Common myeloid progenitor, CD34-positive (primary cell): Measurements from ENCODE around the gene PPP1R37.

Experiments
- CTCF ChIA-PET: fragments of 350-600 bp; sonication (Branson Sonifier 250); formaldehyde crosslinking; loops from one replicate; lab custom pipeline; 2021; ENCODE audit warnings: antibody characterized with exemption; lab: Charles Lee
- POLR2A ChIA-PET: fragments of 350-600 bp; sonication (Branson Sonifier 250); formaldehyde crosslinking; loops from one replicate; lab custom pipeline; 2021; ENCODE audit warnings: antibody characterized with exemption; lab: Charles Lee
- DNase-seq, 3 donors: peaks; one replicate each; pipeline versions ENCODE4 v3.0.0 to v3.0.0-alpha.2; 2013
- H3K27ac ChIP-seq, 2 experiments: 1 replicate in 1 of 2; 2 replicates in 1 of 2; pipeline ENCODE4 v1.7.0; 2013; ENCODE audit warnings: inconsistent platforms in 2 of 2, low read length in 2 of 2, mild to moderate bottlenecking in 2 of 2, low read depth in 1 of 2, moderate library complexity in 1 of 2; ENCODE audit not compliant: severe bottlenecking in 2 of 2, insufficient read depth in 1 of 2, poor library complexity in 1 of 2
- H3K27me3 ChIP-seq, 5 experiments: replicated peaks in 2 of 5; 1 replicate in 3 of 5; 2 replicates in 2 of 5; pipeline versions ENCODE4 v1.6.1 to v1.7.0; 2013; ENCODE audit warnings: low read length in 4 of 5, mild to moderate bottlenecking in 2 of 5, moderate library complexity in 2 of 5, inconsistent platforms in 1 of 5; ENCODE audit not compliant: insufficient read depth in 5 of 5, control insufficient read depth in 4 of 5
- H3K36me3 ChIP-seq, 4 experiments: 1 replicate in 2 of 4; 2 replicates in 2 of 4; pipeline versions ENCODE4 v1.6.1 to v1.7.0; 2013; ENCODE audit warnings: low read length in 3 of 4, control low read depth in 1 of 4, mild to moderate bottlenecking in 1 of 4; ENCODE audit not compliant: control insufficient read depth in 4 of 4, insufficient read depth in 4 of 4
- H3K4me1 ChIP-seq, 4 experiments: 1 replicate in 3 of 4; 2 replicates in 1 of 4; pipeline versions ENCODE4 v1.6.1 to v1.7.1; 2013; ENCODE audit warnings: low read length in 3 of 4, mild to moderate bottlenecking in 3 of 4, control low read depth in 1 of 4, inconsistent platforms in 1 of 4, moderate library complexity in 1 of 4; ENCODE audit not compliant: control insufficient read depth in 4 of 4, insufficient read depth in 4 of 4; ENCODE audit errors: control extremely low read depth in 1 of 4
- H3K4me3 ChIP-seq, 7 experiments: 1 replicate in 4 of 7; 2 replicates in 3 of 7; pipeline versions ENCODE4 v1.5.1 to v1.7.0; 2013; ENCODE audit warnings: mild to moderate bottlenecking in 7 of 7, low read length in 6 of 7, moderate library complexity in 6 of 7, inconsistent platforms in 2 of 7, low read depth in 2 of 7, control low read depth in 1 of 7; ENCODE audit not compliant: insufficient read depth in 4 of 7, control insufficient read depth in 1 of 7; ENCODE audit errors: extremely low read depth in 1 of 7
- H3K9me3 ChIP-seq, 5 experiments: 1 replicate in 4 of 5; 2 replicates in 1 of 5; pipeline versions ENCODE4 v1.6.1 to v1.7.1; 2013; ENCODE audit warnings: low read length in 4 of 5, mild to moderate bottlenecking in 2 of 5, inconsistent platforms in 1 of 5, low read depth in 1 of 5, moderate library complexity in 1 of 5; ENCODE audit not compliant: control insufficient read depth in 4 of 5, insufficient read depth in 2 of 5; ENCODE audit errors: control extremely low read depth in 1 of 5
- WGBS: methylation state at CpG from one replicate; pipeline ENCODE4 v1.1.5; 2013; ENCODE audit not compliant: insufficient coverage; 5-methylcytosine and 5-hydroxymethylcytosine counted together

PPP1R37 gene

DNA sequence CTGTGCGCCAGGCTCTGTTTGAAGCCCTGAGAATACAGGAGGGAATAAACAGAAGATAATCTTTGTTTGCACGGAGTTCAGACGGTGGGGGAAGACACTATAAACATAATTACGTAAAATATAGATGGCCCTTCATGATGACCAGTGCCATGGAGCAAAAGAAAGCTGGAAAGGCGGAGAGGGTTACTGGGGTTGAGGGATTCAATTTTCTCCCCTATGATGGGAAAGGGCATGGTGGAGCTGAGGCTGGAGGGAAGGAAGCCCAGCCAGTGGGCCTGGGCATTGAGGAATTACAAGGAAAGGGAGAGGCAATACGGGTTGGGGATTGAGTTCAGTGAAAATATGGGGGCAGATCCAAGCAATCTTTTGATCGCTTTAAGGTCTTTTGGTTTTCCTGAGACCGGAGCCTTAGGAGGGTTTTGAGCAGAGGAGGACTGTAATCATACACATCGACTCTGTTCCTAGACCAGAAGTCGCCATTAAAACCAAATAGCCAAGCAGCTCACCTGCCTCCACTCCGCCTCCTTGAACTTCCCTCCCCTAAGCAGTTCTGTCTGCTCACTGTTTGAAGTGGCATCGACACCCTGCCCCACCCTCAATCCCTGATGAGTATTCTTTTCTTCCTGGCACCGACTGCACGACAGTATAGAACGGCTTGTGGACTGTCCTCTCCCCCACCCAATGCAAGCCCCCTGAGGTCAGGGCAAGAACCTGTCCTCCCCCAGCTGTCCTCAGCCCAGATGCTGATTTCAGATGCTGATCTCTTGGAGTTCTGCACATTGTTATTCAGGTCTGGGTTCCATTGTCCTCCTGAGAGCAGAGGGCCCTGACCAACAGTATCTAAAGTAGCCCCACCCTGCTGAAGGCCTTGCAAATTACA is 15.9 kb upstream of the PPP1R37 start:
- peak overlapping the region in 1 of 2 experiments; percentile 34 for H3K27ac ChIP-seq

GRCh38 chr19:45078390-45079062 is 14.5 kb upstream of the PPP1R37 start:
- H3K4me1 ChIP-seq: peaks cover 9 to 51% (median 44%) of the 10 kb centered on the region in 4 experiments
- ChIA-PET POLR2A (interaction anchor here (0.9 to 2.0 kb wide), 3 partner anchors 9 to 14 kb away, joined by 3 to 6 read pairs (median 5); partner anchors contain the start of gene PPP1R37), CTCF (interaction anchor here (1.0 to 1.5 kb wide), 2 partner anchors 47 to 108 kb away, joined by 3 to 4 read pairs; no protein-coding TSS in a partner anchor)
- WGBS: 80% methylated on average over 7 of the region's 10 CpGs
- H3K9me3 ChIP-seq: no peaks in the 10 kb centered on the region
- H3K27ac ChIP-seq: peak overlapping the region in 1 of 2 experiments; percentile 90
- H3K27me3 ChIP-seq: no peaks in the 10 kb centered on the region
- DNase-seq: no peak
- peaks cover 4 to 10% (median 7%) of the 10 kb centered on the region in 4 experiments for H3K36me3 ChIP-seq
- H3K4me3 ChIP-seq: peak overlapping the region; percentile 94 to 99 (median 96)

More for the DNA sequence above, 15.9 kb upstream of the PPP1R37 start:
- 90% methylated on average over 14 of the region's 15 CpGs for WGBS
- POLR2A ChIA-PET: interaction anchor here (0.5 to 0.7 kb wide), 2 partner anchors 15 to 161 kb away, joined by 3 to 4 read pairs; no protein-coding TSS in a partner anchor
- Histone ChIP-seq H3K27me3 (no peaks in the 10 kb centered on the region), H3K9me3 (no peaks in the 10 kb centered on the region), H3K4me1 (peaks cover 9 to 51% (median 44%) of the 10 kb centered on the region in 4 experiments), H3K36me3 (peaks cover 4 to 15% (median 5%) of the 10 kb centered on the region in 4 experiments), H3K4me3 (peak overlapping the region in 5 of 7 experiments; percentile 74 to 86 (median 78))
- no peak for DNase-seq
- CTCF ChIA-PET: no interaction called here

GRCh38 chr19:45079063-45079910 is 13.7 kb upstream of the PPP1R37 start, which contains the start of gene GEMIN7:
Gene GEMIN7 (plus strand): TSS chr19:45079260. CDS start chr19:45090115, 10,855 bp downstream.
- Histone ChIP-seq H3K36me3 (peaks cover 4 to 10% (median 7%) of the 10 kb centered on the region in 4 experiments), H3K4me1 (peaks cover 9 to 49% (median 44%) of the 10 kb centered on the region in 4 experiments), H3K9me3 (no peaks in the 10 kb centered on the region), H3K27me3 (no peaks in the 10 kb centered on the region), H3K27ac (peak within 1 kb of the TSS; percentile 84 to 90), H3K4me3 (peak within 1 kb of the TSS; percentile 94 to 99 (median 96))
- WGBS: 0% methylated on average over 53 of the region's 61 CpGs
- peak; percentile 84 to 93 (median 88) for DNase-seq
- ChIA-PET CTCF (interaction anchor here (0.7 to 1.5 kb wide), 3 partner anchors 47 to 108 kb away, joined by 3 to 4 read pairs (median 3); no protein-coding TSS in a partner anchor), POLR2A (interaction anchor here (0.9 to 2.0 kb wide), 3 partner anchors 8 to 13 kb away, joined by 3 to 6 read pairs (median 5); partner anchors contain the start of gene PPP1R37)

GRCh38 chr19:45079911-45080370 is 13.0 kb upstream of the PPP1R37 start:
- H3K9me3 ChIP-seq: no peaks in the 10 kb centered on the region
- POLR2A ChIA-PET: interaction anchor here (0.7 to 2.0 kb wide), 2 partner anchors 13 to 124 kb away, joined by 4 to 6 read pairs; partner anchors contain the start of gene PPP1R37
- H3K4me1 ChIP-seq: peaks cover 9 to 43% (median 39%) of the 10 kb centered on the region in 4 experiments
- 23% methylated on average over 5 of the region's 6 CpGs for WGBS
- H3K27ac ChIP-seq: peak overlapping the region; percentile 84 to 90
- peak overlapping the region; percentile 94 to 99 (median 96) for H3K4me3 ChIP-seq
- CTCF ChIA-PET: interaction anchor here (0.7 to 1.5 kb wide), 2 partner anchors 61 to 107 kb away, joined by 3 read pairs; no protein-coding TSS in a partner anchor
- no peaks in the 10 kb centered on the region for H3K27me3 ChIP-seq
- H3K36me3 ChIP-seq: peaks cover 4 to 10% (median 7%) of the 10 kb centered on the region in 4 experiments
- no peak for DNase-seq

GRCh38 chr19:45082170-45082569 is 10.8 kb upstream of the PPP1R37 start:
- H3K27me3 ChIP-seq: no peaks in the 10 kb centered on the region
- POLR2A ChIA-PET: no interaction called here
- H3K9me3 ChIP-seq: no peaks in the 10 kb centered on the region
- no peak overlapping the region for H3K27ac ChIP-seq
- peaks cover 7 to 33% (median 21%) of the 10 kb centered on the region in 4 experiments for H3K4me1 ChIP-seq
- H3K36me3 ChIP-seq: peaks cover 8 to 21% (median 11%) of the 10 kb centered on the region in 4 experiments
- WGBS: 100% methylated on average over 2 of the region's 5 CpGs
- DNase-seq: no peak
- CTCF ChIA-PET: no interaction called here
- no peak overlapping the region for H3K4me3 ChIP-seq

- Histone ChIP-seq H3K4me1 (peaks cover 3 to 26% (median 19%) of the 10 kb centered on the region in 4 experiments), H3K27ac (no peak overlapping the region), H3K36me3 (peaks cover 8 to 44% (median 20%) of the 10 kb centered on the region in 4 experiments), H3K4me3 (no peak overlapping the region), H3K27me3 (no peaks in the 10 kb centered on the region), H3K9me3 (no peaks in the 10 kb centered on the region)
- 94% methylated on average over 2 of the region's 4 CpGs for WGBS
- ChIA-PET POLR2A (no interaction called here), CTCF (interaction anchor here (1.0 to 2.1 kb wide), 6 partner anchors 12 to 95 kb away, joined by 3 to 9 read pairs (median 3); no protein-coding TSS in a partner anchor)
- no peak for DNase-seq
Measured at GRCh38 chr19:45086480-45086879, 6.5 kb upstream of the PPP1R37 start.
